Embryonic facial prominence (tissue), 1 donor: ENCODE results near the gene ADCY5.
"Not testable (repeated sequence)": the region's sequence is repeated elsewhere in the genome, so short reads cannot be mapped to it uniquely, and the experiment has no call there.

Experiments used
- DNase-seq: peaks from one replicate; pipeline ENCODE4 v3.0.0-alpha.2; 2016; ENCODE audit errors: extremely low spot score

The ADCY5 gene

GRCh38 chr3:123261666-123262065 is 187.2 kb downstream of the ADCY5 start:
- no peak for DNase-seq

GRCh38 chr3:123258811-123259420 is 190.0 kb downstream of the ADCY5 start:
- DNase-seq, result peak; percentile 15

GRCh38 chr3:123258359-123258758 is 190.5 kb downstream of the ADCY5 start:
- DNase-seq, result no peak

- no peak for DNase-seq
These were observed 192.6 kb downstream of the ADCY5 start for GRCh38 chr3:123256256-123256655.

- DNase-seq, result no peak
These were observed 202.0 kb downstream of the ADCY5 start for GRCh38 chr3:123246866-123247265.

- DNase-seq, result no peak
These were observed 204.8 kb downstream of the ADCY5 start for GRCh38 chr3:123244128-123244527.

- no peak for DNase-seq
These were observed 209.1 kb downstream of the ADCY5 start for GRCh38 chr3:123239756-123240155.

GRCh38 chr3:123239186-123239585 is 209.7 kb downstream of the ADCY5 start:
- DNase-seq, result not testable (repeated sequence)

- no peak for DNase-seq
These were observed 212.0 kb downstream of the ADCY5 start for GRCh38 chr3:123236902-123237301.
